OCI-LY1 (cell line): Measurements from ENCODE around the gene ADGRG1.

Experiments used
- EZH2 ChIP-seq: fragments of 200-600 bp; sonication (generic), shearing (Covaris generic); IDR thresholded peaks from 2 replicates; pipeline ENCODE4 v1.8.0; 2017; ENCODE audit warnings: borderline replicate concordance, mixed run types, mild to moderate bottlenecking, antibody characterized with exemption, low read length, moderate library complexity, mixed read lengths
- TF ChIP-seq, protein P1 (sequence below): fragments of 200-600 bp; sonication (generic), shearing (Covaris generic); IDR thresholded peaks from 2 replicates; pipeline ENCODE4 v1.5.1; 2017; ENCODE audit warnings: mild to moderate bottlenecking, antibody characterized with exemption, low read length, moderate library complexity, mixed read lengths

DNA sequence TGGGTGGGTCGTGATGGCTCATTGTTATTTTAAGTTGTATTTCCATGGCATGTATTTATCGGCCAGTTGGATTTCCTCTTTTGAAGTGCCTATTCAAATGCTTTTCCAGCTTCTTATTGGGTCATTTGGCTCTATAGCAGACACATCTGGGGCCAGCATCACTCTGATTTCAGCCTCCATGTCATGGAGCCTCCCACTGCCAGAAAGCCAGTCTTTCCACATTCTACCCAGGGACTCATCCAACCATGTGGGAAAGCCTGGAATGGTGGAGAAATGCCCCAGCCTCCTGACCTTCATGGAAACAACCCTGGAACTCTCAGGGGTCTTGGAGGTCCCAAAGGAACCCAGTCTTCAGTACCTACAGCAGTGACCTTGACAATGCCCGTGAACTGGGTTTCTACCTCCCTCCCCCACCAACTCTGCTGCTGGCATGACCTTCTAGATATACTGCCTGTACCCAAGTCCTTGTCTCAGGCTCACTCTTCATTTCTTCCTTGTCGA lies 33.8 kb upstream of the ADGRG1 start:
- TF ChIP-seq, protein P1, sequence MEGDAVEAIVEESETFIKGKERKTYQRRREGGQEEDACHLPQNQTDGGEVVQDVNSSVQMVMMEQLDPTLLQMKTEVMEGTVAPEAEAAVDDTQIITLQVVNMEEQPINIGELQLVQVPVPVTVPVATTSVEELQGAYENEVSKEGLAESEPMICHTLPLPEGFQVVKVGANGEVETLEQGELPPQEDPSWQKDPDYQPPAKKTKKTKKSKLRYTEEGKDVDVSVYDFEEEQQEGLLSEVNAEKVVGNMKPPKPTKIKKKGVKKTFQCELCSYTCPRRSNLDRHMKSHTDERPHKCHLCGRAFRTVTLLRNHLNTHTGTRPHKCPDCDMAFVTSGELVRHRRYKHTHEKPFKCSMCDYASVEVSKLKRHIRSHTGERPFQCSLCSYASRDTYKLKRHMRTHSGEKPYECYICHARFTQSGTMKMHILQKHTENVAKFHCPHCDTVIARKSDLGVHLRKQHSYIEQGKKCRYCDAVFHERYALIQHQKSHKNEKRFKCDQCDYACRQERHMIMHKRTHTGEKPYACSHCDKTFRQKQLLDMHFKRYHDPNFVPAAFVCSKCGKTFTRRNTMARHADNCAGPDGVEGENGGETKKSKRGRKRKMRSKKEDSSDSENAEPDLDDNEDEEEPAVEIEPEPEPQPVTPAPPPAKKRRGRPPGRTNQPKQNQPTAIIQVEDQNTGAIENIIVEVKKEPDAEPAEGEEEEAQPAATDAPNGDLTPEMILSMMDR = no peak
- TF ChIP-seq EZH2 = no peak
